Fibroblast of mammary gland (primary cell): ENCODE data around the gene MTRF1L.

Experiments
- DNase-seq: peaks from one replicate; pipeline ENCODE4 v3.0.0-alpha.2; 2010; ENCODE audit warnings: low read depth
- H3K4me3 ChIP-seq: 2 replicates; pipeline ENCODE4 v1.5.1; 2011; ENCODE audit warnings: low read depth, mild to moderate bottlenecking, low read length, moderate library complexity; ENCODE audit not compliant: control insufficient read depth
- CTCF ChIP-seq: conservative IDR thresholded peaks from 2 replicates; pipeline ENCODE4 v1.5.1; 2011; ENCODE audit warnings: low read depth, low read length, inconsistent platforms; ENCODE audit not compliant: control insufficient read depth, insufficient read depth

Gene MTRF1L

GRCh38 chr6:153002613-153003365 is at the start of gene MTRF1L:
TSS of gene MTRF1L (minus strand) at chr6:153002709. CDS start at chr6:153002685, 24 bp downstream.
- peak within 1 kb of the TSS; percentile 96 for H3K4me3 ChIP-seq
- TF ChIP-seq CTCF = no peak
- peak; percentile 96 for DNase-seq

- peak; percentile 55 for DNase-seq
- H3K4me3 ChIP-seq = no peak overlapping the region
- TF ChIP-seq CTCF = no peak
These were observed 49.3 kb upstream of the MTRF1L start for GRCh38 chr6:153051801-153052200.

- TF ChIP-seq CTCF = no peak
- no peak overlapping the region for H3K4me3 ChIP-seq
- DNase-seq = no peak
These were observed 46.1 kb upstream of the MTRF1L start for GRCh38 chr6:153048631-153049030.

- no peak for TF ChIP-seq CTCF
- no peak overlapping the region for H3K4me3 ChIP-seq
- no peak for DNase-seq
These were observed 44.9 kb upstream of the MTRF1L start for GRCh38 chr6:153047386-153047785.

GRCh38 chr6:153045271-153045670 is 42.8 kb upstream of the MTRF1L start:
- DNase-seq = no peak
- TF ChIP-seq CTCF = no peak
- no peak overlapping the region for H3K4me3 ChIP-seq

- no peak overlapping the region for H3K4me3 ChIP-seq
- peak; percentile 40 for DNase-seq
- no peak for TF ChIP-seq CTCF
These were observed 41.8 kb upstream of the MTRF1L start for GRCh38 chr6:153044295-153044694.
